Glomerular visceral epithelial cell (primary cell): Measurements from ENCODE around the gene HES5.

Experiments used
- DNase-seq: peaks from one replicate; pipeline ENCODE4 v3.0.0-alpha.2; 2016; ENCODE audit errors: extremely low spot score

The HES5 gene

GRCh38 chr1:2546515-2547209 is 16.6 kb upstream of the HES5 start:
- peak; percentile 65 for DNase-seq

DNA sequence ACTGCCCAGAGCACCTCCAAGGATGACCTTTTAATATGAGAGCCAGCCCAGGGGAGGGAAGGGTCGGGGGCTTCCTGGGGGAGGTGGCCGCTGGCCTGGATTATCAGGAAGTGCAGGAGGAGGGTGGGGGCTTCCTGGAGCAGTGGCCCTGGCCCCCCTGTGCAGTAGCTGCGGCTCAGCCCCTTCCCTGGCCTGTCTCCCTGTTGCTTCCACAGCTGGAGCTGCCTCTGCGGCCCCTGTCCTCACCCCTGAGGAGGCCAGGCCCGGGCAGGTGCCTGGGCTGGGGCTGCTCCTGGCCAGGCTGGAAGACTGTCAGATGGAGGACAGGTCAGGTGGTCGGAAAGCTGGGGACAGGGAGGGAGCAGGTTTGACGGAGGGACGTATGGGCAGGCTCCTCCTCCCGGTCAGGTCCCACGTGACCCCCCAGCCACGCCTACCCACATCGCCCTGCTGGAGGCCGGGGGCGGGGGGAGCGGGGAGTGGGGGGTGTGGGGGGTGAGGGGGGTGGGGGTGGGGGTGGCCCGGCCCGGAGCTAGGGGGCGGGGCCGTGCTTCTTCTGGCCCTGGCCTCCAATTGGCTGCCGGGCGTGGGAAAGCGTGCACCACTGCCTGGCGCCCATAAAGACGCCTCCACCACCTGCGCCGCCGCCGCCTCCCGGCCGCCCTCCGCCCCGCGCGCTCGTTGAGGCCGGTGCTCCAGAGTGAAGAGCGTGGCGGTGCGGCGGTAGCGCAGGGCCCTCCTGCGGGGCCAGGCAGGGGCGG is 15.9 kb upstream of the HES5 start:
- DNase-seq: peak; percentile 69

DNA sequence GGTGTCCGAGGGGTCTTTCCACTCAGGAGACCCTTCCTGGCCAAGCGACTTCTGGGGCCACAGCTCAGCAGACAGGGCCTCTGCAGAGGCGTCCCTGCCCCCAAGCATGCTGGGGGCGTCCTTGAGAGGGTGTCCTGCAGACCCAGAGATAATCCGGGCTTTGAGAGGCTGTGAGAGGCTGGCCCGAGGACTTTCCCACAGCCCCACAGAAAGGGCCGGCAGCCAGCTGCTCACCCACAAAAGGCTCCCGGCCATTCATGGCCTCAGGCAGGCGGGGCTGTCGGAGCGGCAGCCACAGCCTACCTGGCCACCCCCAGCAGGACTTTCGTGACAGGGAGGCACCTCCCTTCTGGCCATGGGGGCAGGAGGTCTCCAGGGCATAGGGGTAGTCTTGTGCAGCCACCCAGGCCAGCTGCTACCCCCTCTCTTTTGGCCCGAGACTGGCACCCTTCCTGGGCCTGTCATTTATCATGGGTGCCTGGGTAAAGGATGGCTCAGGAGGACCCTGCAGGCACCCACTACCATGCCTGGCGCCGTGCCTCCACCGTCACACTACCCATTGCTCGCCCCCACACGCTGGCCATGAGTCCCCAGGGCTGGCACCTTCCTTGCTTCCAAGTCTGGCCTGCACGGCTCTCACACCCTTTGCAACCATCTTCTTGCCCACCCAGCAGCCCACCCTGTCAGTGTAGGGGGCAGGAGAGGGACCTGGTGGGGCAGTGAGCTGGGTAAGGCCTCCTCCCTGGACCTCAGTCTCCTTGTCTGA is 15.0 kb upstream of the HES5 start:
- no peak for DNase-seq

GRCh38 chr1:2544093-2544874 is 14.2 kb upstream of the HES5 start:
- no peak for DNase-seq

DNA sequence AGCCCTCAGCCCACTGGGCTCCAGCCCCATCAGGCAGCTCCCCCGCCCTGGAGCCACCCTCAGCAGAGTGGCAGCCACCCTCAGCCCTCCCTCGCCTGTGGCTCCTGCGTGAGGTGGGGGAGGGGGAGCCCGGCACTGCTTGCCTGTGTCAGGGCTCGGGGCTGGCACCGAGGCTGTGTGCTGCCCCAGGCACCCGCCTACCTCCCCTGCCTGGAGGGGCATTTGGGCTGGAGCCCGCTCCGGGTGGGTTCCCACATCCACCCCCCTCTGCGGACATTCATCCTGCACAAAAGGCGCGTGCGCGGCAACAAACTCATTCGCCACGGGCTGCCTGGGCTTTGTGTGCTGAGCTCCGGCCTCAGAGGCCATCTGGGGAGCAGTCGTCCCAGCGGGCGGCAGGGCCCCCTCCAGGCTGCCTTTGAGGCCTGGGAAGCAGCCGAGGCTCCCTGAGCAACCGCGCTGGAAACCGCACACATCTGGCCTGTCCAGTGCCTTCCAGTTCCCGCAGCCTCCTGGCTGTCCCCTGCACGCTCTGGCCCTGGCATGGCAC is 13.6 kb upstream of the HES5 start:
- no peak for DNase-seq

DNA sequence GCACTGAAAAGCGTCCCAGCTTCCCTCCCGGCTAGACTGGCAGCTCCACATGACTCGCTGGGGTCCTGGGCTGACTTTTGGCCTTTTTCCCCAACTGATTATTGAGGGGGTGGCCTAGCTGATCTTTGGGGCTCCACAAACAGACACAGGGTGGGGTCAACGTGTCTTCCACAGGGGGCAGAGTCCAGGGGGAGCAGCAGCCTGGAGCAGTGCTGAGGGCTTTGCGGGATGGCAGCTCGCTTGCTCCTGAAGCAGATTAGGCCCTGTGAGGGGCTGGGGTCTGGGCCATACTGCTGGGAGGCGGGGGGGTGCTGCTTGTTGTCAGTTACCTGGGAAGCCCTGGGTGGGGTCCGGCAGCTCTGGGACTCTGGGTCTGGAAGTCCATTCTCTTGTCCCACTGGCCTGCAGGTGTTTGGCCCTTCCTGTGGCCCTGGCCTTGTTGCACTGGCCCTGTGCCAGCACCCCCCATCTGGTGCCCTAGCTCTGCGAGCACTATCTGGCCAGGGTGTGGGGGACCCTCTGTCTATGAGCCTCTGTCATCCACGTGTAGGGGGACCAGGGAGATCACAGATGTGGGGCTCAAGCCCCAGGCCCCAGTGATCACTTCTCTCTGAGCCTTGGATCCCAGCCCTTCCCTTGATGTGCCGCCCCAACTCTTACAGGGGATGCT is 12.3 kb upstream of the HES5 start:
- no peak for DNase-seq

GRCh38 chr1:2541619-2542245 is 11.7 kb upstream of the HES5 start:
- no peak for DNase-seq

DNA sequence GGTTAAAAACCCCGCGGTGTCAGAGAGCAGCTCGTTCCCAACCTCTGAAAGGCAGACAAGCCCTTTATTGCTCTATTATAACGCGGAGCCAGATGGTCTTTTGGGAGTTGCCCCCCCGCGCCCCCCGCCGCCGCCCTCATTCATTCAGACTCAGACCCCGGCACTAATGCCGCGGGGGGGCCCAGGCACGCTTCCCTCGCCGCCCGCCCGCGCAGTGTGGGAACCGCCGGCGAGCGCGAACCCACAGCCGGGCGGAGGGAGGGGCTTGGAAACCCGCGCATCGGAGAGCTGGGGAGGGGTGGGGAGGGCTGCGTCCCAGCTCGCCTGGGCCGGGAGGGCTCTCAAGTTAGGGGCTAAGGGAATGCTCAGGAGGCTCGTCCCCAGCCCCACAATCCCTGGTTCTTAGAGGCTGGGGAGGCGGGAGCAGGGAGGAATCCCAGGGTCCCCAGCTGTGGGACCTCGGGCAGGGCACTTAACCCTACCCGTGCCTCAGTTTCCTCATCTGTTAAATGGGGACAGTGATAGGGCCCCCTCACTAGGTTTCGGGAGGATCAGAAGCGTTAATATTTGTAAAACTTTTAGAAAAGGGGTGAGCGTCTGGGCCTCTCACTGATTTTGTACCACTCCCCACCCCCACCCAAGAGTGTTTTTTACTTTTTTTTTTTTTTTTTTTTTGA is 10.9 kb upstream of the HES5 start:
- no peak for DNase-seq

DNA sequence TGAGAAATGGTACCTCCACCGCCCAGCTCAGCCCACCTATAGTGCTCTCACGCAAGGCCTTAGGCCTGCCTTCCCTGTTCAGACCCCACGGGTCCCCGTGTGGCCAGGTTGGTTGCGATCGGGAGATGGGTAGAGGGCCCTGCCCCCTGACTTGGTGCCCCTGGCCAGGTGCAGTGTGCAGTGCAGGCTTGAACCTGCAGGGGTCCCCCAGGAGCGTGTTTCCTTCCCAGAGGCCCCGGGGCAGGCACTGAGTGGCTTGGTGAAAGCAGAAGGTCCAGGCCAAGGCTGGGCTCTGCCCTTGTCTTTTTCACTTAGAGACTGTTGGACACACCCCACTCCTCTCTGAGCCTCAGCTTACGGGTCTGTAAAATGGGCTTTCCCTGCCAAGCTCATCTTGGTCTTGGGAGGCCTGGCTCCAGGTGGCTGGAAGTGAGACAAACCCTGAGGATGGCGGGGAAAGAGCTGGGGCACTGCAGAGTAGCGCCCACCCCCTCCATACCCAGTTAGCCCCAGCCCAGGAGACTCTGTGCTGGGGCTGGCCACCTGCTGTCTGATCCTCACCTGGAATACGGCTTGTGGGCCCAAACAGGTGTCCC is 9.3 kb upstream of the HES5 start:
- no peak for DNase-seq

DNA sequence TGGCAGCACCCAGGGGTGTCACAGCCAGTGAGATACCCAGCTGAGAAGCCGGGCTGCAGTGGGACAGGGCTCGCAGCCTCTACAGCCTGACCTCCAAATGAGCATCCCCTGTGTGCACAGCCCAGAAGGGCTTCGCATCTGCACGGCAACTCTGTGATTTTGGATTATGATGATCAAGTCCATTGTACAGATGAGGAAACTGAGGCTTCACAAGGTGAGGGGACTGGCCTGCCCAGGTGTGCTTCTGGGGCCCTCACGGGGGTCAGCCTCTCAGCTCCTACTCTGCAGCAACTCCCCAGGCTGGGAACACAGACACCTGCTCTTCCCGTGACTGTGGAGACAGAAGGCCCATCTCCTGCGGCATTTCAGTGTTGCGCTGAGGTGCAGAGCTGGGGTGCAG is 8.8 kb upstream of the HES5 start:
- no peak for DNase-seq

DNA sequence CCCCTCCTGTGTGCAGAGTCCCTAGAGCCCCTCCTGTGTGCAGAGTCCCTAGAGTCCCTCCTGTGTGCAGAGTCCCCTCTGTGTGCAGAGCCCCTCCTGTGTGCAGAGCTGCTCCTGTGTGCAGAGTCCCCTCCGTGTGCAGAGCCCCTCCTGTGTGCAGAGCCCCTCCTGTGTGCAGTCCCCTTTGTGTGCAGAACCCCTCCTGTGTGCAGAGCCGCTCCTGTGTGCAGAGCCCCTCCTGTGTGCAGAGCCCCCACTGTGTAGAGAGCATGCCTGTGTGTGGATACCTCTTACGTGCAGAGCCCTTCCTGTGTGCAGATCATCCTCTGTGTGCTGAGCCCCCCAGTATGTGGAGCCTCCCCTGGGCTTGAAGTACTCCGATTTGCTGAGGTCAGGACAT is 8.3 kb upstream of the HES5 start:
- DNase-seq: no peak

DNA sequence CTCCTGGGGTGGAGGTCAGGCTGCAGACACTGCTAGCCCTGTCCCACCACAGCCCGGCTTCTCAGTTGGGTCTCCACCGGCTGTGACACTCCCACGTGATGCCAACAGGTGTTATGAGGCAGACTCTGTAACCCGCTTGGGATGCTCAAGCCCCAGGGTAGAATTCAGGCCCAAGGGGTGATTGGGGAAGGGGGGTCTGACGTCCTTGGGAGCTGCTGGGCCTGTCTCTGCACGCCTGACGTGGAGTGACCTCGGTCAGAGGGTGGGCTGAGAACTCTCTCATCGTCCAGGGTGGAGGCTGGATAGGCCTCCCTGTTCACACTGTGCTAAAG is 7.7 kb upstream of the HES5 start:
- DNase-seq: no peak

- DNase-seq: no peak
Measured at GRCh38 chr1:2535981-2536380, 5.9 kb upstream of the HES5 start.

GRCh38 chr1:2535455-2535854 is 5.4 kb upstream of the HES5 start:
- DNase-seq: no peak

DNA sequence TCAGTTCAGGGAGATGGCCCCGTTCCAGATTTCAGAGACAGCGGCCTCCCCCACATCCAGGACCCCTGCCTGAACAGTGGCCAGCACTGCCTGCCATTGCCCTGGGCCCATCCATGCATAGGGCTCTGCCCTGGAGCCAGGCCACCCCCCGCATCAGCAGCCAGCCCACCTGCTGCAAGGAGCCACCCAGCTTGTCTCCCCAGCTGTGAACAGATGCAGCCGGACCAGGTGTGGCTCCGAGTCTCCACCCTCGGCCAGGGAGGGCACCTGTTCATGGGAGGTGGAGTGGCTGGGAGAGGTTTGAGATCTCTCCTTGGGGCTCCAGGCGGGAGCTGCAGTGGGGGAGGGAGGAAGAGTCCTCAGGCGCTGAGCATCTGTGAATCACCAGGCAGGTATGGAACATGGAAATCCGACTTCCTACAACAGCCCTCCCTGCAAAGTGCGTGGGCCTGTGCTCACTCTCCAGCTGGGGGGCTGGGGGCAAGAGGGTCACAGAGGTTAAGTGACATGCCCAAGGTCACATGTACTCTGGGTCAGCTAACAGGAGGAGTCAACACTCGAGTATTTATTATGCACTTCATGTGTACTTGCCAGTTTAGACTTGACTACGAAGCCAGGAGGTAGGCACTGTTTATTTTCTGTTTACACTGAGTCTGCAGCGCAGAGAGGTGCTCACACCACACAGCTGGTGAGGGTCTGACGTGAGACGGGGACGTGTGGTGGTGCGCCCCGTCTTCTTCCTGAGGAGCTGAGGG is 4.8 kb upstream of the HES5 start:
- DNase-seq: peak; percentile 42

DNA sequence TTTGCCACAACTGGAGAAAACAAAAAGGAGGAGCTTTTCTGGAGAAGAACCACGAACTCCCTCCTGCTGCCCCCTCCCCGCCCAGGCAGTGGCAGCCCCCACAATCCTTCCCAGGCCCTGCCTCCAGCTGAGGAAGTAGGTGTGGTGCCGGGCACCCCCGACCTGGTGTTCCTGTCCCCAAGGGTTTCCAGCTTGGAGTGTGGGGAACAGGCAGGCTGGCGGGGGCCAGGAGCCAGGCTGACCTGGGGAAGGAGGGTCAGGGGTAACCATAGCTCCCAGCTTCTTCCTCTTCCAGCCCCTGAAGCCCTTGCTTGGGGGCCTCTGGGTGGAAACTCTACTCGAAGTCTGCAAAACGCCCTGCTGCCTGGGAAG is 4.2 kb upstream of the HES5 start:
- no peak for DNase-seq

GRCh38 chr1:2533365-2533764 is 3.3 kb upstream of the HES5 start:
- no peak for DNase-seq

DNA sequence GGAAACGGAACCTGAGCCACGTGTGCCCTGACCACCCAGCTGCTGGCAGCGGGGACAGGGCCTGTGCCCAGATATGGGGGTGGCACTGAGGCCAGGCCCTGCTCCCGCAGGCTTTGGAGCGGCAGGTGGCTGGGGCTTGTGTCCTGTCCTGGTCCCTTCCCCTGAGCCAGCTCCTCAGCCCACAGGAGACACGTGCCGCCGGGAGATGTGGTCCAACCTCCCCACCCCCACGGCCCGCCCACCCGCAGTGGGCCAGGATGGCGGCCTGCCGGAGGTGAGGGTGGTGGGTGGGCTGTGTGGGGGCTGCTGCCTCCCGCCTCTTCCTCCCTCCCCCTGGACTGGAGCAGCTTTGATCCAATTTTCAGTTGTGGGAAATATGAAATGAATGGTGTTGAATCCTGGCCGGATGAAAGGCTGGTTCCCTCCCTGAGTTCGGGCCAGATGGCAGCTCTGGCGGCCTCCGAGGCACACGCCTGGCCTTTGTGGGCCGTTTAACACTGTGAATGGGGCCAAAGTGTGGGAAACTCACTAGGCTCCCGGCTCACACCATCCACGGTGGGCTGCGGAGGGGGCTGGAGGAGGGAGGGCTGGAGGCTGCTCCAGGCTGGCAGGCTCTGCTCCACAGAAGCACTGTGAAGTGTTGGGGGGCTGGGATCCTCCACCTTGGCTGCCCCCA is 2.6 kb upstream of the HES5 start:
- DNase-seq: no peak
